Myocyte (in vitro differentiated cells): ENCODE results near the gene RNF113B. TPM values are rescaled to one million over a fixed set of nuclear protein-coding genes. Genes with fewer than 3 reads are reported as not detected.

Experiments
- DNase-seq: peaks from one replicate; pipeline ENCODE4 v3.0.0-alpha.2; 2012; ENCODE audit warnings: low read depth
- polyA plus RNA-seq: library from polyadenylated mRNA; unstranded; fragments of >200 nt; gene quantifications from one replicate; pipeline ENCODE4 v1.2.1, GENCODE V29; 2012; ENCODE audit warnings: missing spikeins
- total RNA-seq: library from RNA; depleted of rRNA; stranded (reverse); fragments of >200 nt; gene quantifications from 2 replicates; pipeline ENCODE4 v1.2.3, GENCODE V29; 2014

RNF113B gene
- not detected in 2 replicates for total RNA-seq
- polyA plus RNA-seq = 0.08 TPM

GRCh38 chr13:98176777-98177608, at the start of gene RNF113B:
RNF113B (minus strand) TSS chr13:98177269; CDS start chr13:98177236, 33 bp downstream.
- DNase-seq = no peak

- no peak for DNase-seq
Observed at GRCh38 chr13:98226496-98226895, 49.4 kb upstream of the RNF113B start.

- DNase-seq = no peak
Observed at GRCh38 chr13:98225036-98225940, 48.2 kb upstream of the RNF113B start.

- DNase-seq = no peak
Observed at GRCh38 chr13:98224557-98224956, 47.5 kb upstream of the RNF113B start.

- no peak for DNase-seq
Observed at GRCh38 chr13:98223741-98224140, 46.7 kb upstream of the RNF113B start.

- DNase-seq = no peak
Observed at GRCh38 chr13:98222816-98223215, 45.7 kb upstream of the RNF113B start.

- peak; percentile 50 for DNase-seq
Observed at GRCh38 chr13:98222081-98222554, 45.0 kb upstream of the RNF113B start.

- no peak for DNase-seq
Observed at GRCh38 chr13:98221234-98221633, 44.2 kb upstream of the RNF113B start.

- DNase-seq = no peak
Observed at GRCh38 chr13:98220271-98220791, 43.3 kb upstream of the RNF113B start.

- DNase-seq = no peak
Observed at GRCh38 chr13:98219685-98220084, 42.6 kb upstream of the RNF113B start.

- DNase-seq = no peak
Observed at GRCh38 chr13:98217597-98217996, 40.5 kb upstream of the RNF113B start.

GRCh38 chr13:98216711-98217285, 39.7 kb upstream of the RNF113B start:
- DNase-seq = no peak

GRCh38 chr13:98216135-98216565, 39.1 kb upstream of the RNF113B start:
- peak; percentile 77 for DNase-seq

- DNase-seq = no peak
Observed at GRCh38 chr13:98215508-98215907, 38.4 kb upstream of the RNF113B start.

- no peak for DNase-seq
Observed at GRCh38 chr13:98214707-98215106, 37.6 kb upstream of the RNF113B start.

GRCh38 chr13:98214008-98214643, 37.1 kb upstream of the RNF113B start:
- peak; percentile 69 for DNase-seq

GRCh38 chr13:98213354-98213753, 36.3 kb upstream of the RNF113B start:
- no peak for DNase-seq

- DNase-seq = no peak
Observed at GRCh38 chr13:98212763-98213162, 35.7 kb upstream of the RNF113B start.

- DNase-seq = no peak
Observed at GRCh38 chr13:98208606-98209005, 31.5 kb upstream of the RNF113B start.

- peak; percentile 48 for DNase-seq
Observed at GRCh38 chr13:98207416-98207815, 30.3 kb upstream of the RNF113B start.

GRCh38 chr13:98206946-98207345, 29.9 kb upstream of the RNF113B start:
- peak; percentile 87 for DNase-seq
